ENCODE measurements around the gene BMPR2. TPM values are rescaled to one million over a fixed set of nuclear protein-coding genes. Genes with fewer than 3 reads are reported as not detected.

Gene BMPR2
- total and polyA plus RNA-seq, 2 of the 8 experiments (the other 6 are each of a cell fraction or from before 2014, with no cell fraction given): 5.5 to 19.8 TPM

GRCh38 chr2:202455114-202455513 is 79.0 kb downstream of the BMPR2 start (continued):
- TF ChIP-seq MAFK (IDR thresholded peaks at IDR 0.05; ENCODE audit: low read depth, low read length): no peak
- no peak for TF ChIP-seq BCL11A (IDR thresholded peaks at IDR 0.05; ENCODE audit: low read depth in 2 of 2, low read length in 2 of 2)
- no peak for TF ChIP-seq CTBP2 (IDR thresholded peaks at IDR 0.05; ENCODE audit: borderline replicate concordance, insufficient read depth, insufficient read length, low read length)
- TF ChIP-seq TAF7 (optimal IDR thresholded peaks at IDR 0.05; ENCODE audit: borderline replicate concordance, low read depth, low read length): no peak
- TF ChIP-seq, protein P1, sequence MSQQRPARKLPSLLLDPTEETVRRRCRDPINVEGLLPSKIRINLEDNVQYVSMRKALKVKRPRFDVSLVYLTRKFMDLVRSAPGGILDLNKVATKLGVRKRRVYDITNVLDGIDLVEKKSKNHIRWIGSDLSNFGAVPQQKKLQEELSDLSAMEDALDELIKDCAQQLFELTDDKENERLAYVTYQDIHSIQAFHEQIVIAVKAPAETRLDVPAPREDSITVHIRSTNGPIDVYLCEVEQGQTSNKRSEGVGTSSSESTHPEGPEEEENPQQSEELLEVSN (IDR thresholded peaks at IDR 0.05): no peak
- TF ChIP-seq KDM1A (IDR thresholded peaks at IDR 0.05; ENCODE audit: borderline replicate concordance, low read length): no peak; the same call in 1 of the 2 replicates
- no peak for TF ChIP-seq MAX (IDR thresholded peaks at IDR 0.05)
